HEK293 (cell line): ENCODE measurements around the gene AHRR.

Source experiments
- CTCF ChIA-PET: fragments of 350-600 bp; formaldehyde crosslinking; extraction: SDS; loops from one replicate; lab custom pipeline; 2021; ENCODE audit warnings: antibody characterized with exemption; lab: Yijun Ruan, JAX
- POLR2A ChIA-PET: fragments of 300-600 bp; formaldehyde crosslinking; extraction: SDS; loops from one replicate; lab custom pipeline; 2020; ENCODE audit warnings: antibody characterized with exemption, inconsistent platforms; lab: Yijun Ruan, JAX
- H3K27ac ChIP-seq: fragments of 200-500 bp; sonication (Bioruptor generic); 2 replicates; pipeline ENCODE4 v1.5.1; 2014; ENCODE audit warnings: low read depth, low read length, control low read depth, inconsistent platforms; ENCODE audit errors: extremely low read depth
- H3K36me3 ChIP-seq, 2 experiments: fragments of 200-500 bp in 1 of 2; sonication (Bioruptor generic) in 1 of 2; 1 replicate in 1 of 2; 2 replicates in 1 of 2; pipeline ENCODE4 v1.5.1; 2014 to 2017; ENCODE audit warnings: inconsistent platforms in 2 of 2, low read length in 2 of 2; ENCODE audit not compliant: control insufficient read depth in 2 of 2, insufficient read depth in 1 of 2
- H3K4me1 ChIP-seq: fragments of 200-500 bp; sonication (Bioruptor generic); 2 replicates; pipeline ENCODE4 v1.5.1; 2014; ENCODE audit warnings: mild to moderate bottlenecking, low read length, inconsistent platforms; ENCODE audit not compliant: control insufficient read depth, insufficient read depth
- H3K4me3 ChIP-seq: 2 replicates; pipeline ENCODE4 v1.5.1; 2011; ENCODE audit warnings: low read depth, mild to moderate bottlenecking, control low read depth, low read length, moderate library complexity
- H3K9me3 ChIP-seq: fragments of 200-500 bp; sonication (Bioruptor generic); 2 replicates; pipeline ENCODE4 v1.5.1; 2014; ENCODE audit warnings: low read depth, low read length, inconsistent platforms; ENCODE audit not compliant: control insufficient read depth, insufficient read depth
- FEZF1 ChIP-seq: fragments of 450-650 bp; formaldehyde crosslinking; IDR thresholded peaks from 2 replicates; pipeline ENCODE4 v1.5.1; 2016; ENCODE audit warnings: missing biosample characterization, missing genetic modification characterization
- GLIS1 ChIP-seq: fragments of 450-650 bp; formaldehyde crosslinking; IDR thresholded peaks from 2 replicates; pipeline ENCODE4 v1.5.1; 2016; ENCODE audit warnings: missing biosample characterization, missing genetic modification characterization
- HOXA7 ChIP-seq: sonication (generic); formaldehyde crosslinking; IDR thresholded peaks from 2 replicates; pipeline ENCODE4 v1.8.1; 2022; ENCODE audit warnings: missing genetic modification reagents, borderline replicate concordance
- HOXD13 ChIP-seq: sonication (generic); formaldehyde crosslinking; IDR thresholded peaks from 2 replicates; pipeline ENCODE4 v1.8.0; 2022; ENCODE audit warnings: missing genetic modification reagents, borderline replicate concordance
- KLF10 ChIP-seq: fragments of 450-650 bp; IDR thresholded peaks from 2 replicates; pipeline ENCODE4 v1.5.1; 2018; ENCODE audit warnings: missing biosample characterization, mild to moderate bottlenecking, missing genetic modification characterization
- KLF17 ChIP-seq: fragments of 450-650 bp; formaldehyde crosslinking; IDR thresholded peaks from 2 replicates; pipeline ENCODE4 v1.5.1; 2016; ENCODE audit warnings: missing biosample characterization, missing genetic modification characterization
- KLF8 ChIP-seq: fragments of 450-650 bp; formaldehyde crosslinking; IDR thresholded peaks from 2 replicates; pipeline ENCODE4 v1.5.1; 2016; ENCODE audit warnings: missing biosample characterization, missing genetic modification characterization
- RBAK ChIP-seq: fragments of 450-650 bp; formaldehyde crosslinking; IDR thresholded peaks from 2 replicates; pipeline ENCODE4 v1.5.1; 2016; ENCODE audit warnings: missing biosample characterization, missing genetic modification characterization
- TRIM28 ChIP-seq: IDR thresholded peaks from 2 replicates; pipeline ENCODE4 v1.6.1; 2011; ENCODE audit warnings: low read length, control low read depth, borderline replicate concordance
- YY1 ChIP-seq: fragments of 450-650 bp; formaldehyde crosslinking; IDR thresholded peaks from 2 replicates; pipeline ENCODE4 v1.5.1; 2018; ENCODE audit warnings: missing biosample characterization, missing genetic modification characterization
- ZNF132 ChIP-seq: fragments of 450-650 bp; formaldehyde crosslinking; IDR thresholded peaks from 2 replicates; pipeline ENCODE4 v1.5.1; 2017; ENCODE audit warnings: missing biosample characterization, missing genetic modification characterization, borderline replicate concordance
- ZNF146 ChIP-seq: fragments of 450-650 bp; formaldehyde crosslinking; IDR thresholded peaks from 2 replicates; pipeline ENCODE4 v1.5.1; 2016; ENCODE audit warnings: missing biosample characterization, missing genetic modification characterization
- ZNF184 ChIP-seq: fragments of 450-650 bp; IDR thresholded peaks from 2 replicates; pipeline ENCODE4 v1.5.1; 2018; ENCODE audit warnings: missing biosample characterization, mild to moderate bottlenecking, missing genetic modification characterization
- ZNF202 ChIP-seq: fragments of 450-650 bp; formaldehyde crosslinking; IDR thresholded peaks from 2 replicates; pipeline ENCODE4 v1.5.1; 2016; ENCODE audit warnings: missing biosample characterization, missing genetic modification characterization, borderline replicate concordance
- ZNF211 ChIP-seq: fragments of 450-650 bp; formaldehyde crosslinking; IDR thresholded peaks from 2 replicates; pipeline ENCODE4 v1.5.1; 2016; ENCODE audit warnings: low read depth, missing biosample characterization, missing genetic modification characterization
- ZNF221 ChIP-seq: fragments of 450-650 bp; formaldehyde crosslinking; IDR thresholded peaks from 2 replicates; pipeline ENCODE4 v1.5.1; 2017; ENCODE audit warnings: missing biosample characterization, missing genetic modification characterization, borderline replicate concordance
- ZNF548 ChIP-seq: fragments of 450-650 bp; formaldehyde crosslinking; IDR thresholded peaks from 2 replicates; pipeline ENCODE4 v1.5.1; 2016; ENCODE audit warnings: missing biosample characterization, missing genetic modification characterization
- ZNF560 ChIP-seq: fragments of 450-650 bp; formaldehyde crosslinking; IDR thresholded peaks from 2 replicates; pipeline ENCODE4 v1.5.1; 2017; ENCODE audit warnings: missing biosample characterization, missing genetic modification characterization, borderline replicate concordance
- ZNF600 ChIP-seq: fragments of 450-650 bp; formaldehyde crosslinking; IDR thresholded peaks from 2 replicates; pipeline ENCODE4 v1.5.1; 2016; ENCODE audit warnings: missing biosample characterization, missing genetic modification characterization
- ZNF623 ChIP-seq: fragments of 450-650 bp; formaldehyde crosslinking; IDR thresholded peaks from 2 replicates; pipeline ENCODE4 v1.5.1; 2016; ENCODE audit warnings: missing biosample characterization, missing genetic modification characterization
- ZNF626 ChIP-seq: fragments of 450-650 bp; sonication (Bioruptor Pico); formaldehyde crosslinking; IDR thresholded peaks from 2 replicates; pipeline ENCODE4 v1.5.1; 2018; ENCODE audit warnings: missing biosample characterization, missing genetic modification characterization, inconsistent platforms
- ZNF645 ChIP-seq: fragments of 450-650 bp; formaldehyde crosslinking; IDR thresholded peaks from 2 replicates; pipeline ENCODE4; 2016; ENCODE audit warnings: missing biosample characterization, missing genetic modification characterization
- ZNF785 ChIP-seq: fragments of 450-650 bp; formaldehyde crosslinking; IDR thresholded peaks from 2 replicates; pipeline ENCODE4 v1.5.1; 2016; ENCODE audit warnings: missing biosample characterization, missing genetic modification characterization
- ZNF843 ChIP-seq: fragments of 450-650 bp; formaldehyde crosslinking; IDR thresholded peaks from 2 replicates; pipeline ENCODE4 v1.5.1; 2016; ENCODE audit warnings: missing biosample characterization, missing genetic modification characterization
- TF ChIP-seq, protein P1 (sequence below): fragments of 450-650 bp; formaldehyde crosslinking; IDR thresholded peaks from 2 replicates; pipeline ENCODE4 v1.5.1; 2016; ENCODE audit warnings: missing biosample characterization, missing genetic modification characterization
- TF ChIP-seq, protein P2 (sequence below): IDR thresholded peaks from 2 replicates; pipeline ENCODE4 v1.6.1; 2011; ENCODE audit warnings: mild to moderate bottlenecking, low read depth, low read length, borderline replicate concordance
- TF ChIP-seq, protein P3 (sequence below): fragments of 450-650 bp; formaldehyde crosslinking; IDR thresholded peaks from 2 replicates; pipeline ENCODE4 v1.5.1; 2016; ENCODE audit warnings: missing biosample characterization, missing genetic modification characterization

Gene AHRR

GRCh38 chr5:324736-325612, 3.5 kb downstream of the AHRR start:
- no peak overlapping the region for H3K4me3 ChIP-seq
- H3K9me3 ChIP-seq = no peaks in the 10 kb centered on the region
- H3K4me1 ChIP-seq = no peaks in the 10 kb centered on the region
- no peaks in the 10 kb centered on the region for H3K36me3 ChIP-seq
- ChIA-PET POLR2A (no interaction called here), CTCF (interaction anchor here (0.8 to 1.6 kb wide), 3 partner anchors 11 to 17 kb away, joined by 4 to 5 read pairs (median 5); no protein-coding TSS in a partner anchor)
- TF ChIP-seq YY1 (tag by site-specific recombination) (no peak), ZNF202 (no peak), HOXD13 (CRISPR knock-in tag) (no peak), ZNF623 (no peak), ZNF843 (tag by site-specific recombination) (no peak), ZNF221 (tag by site-specific recombination) (no peak), ZNF132 (tag by site-specific recombination) (no peak), TRIM28 (no peak), KLF10 (no peak), ZNF600 (tag by site-specific recombination) (no peak), ZNF785 (tag by site-specific recombination) (no peak), RBAK (no peak)
- TF ChIP-seq, protein P1, sequence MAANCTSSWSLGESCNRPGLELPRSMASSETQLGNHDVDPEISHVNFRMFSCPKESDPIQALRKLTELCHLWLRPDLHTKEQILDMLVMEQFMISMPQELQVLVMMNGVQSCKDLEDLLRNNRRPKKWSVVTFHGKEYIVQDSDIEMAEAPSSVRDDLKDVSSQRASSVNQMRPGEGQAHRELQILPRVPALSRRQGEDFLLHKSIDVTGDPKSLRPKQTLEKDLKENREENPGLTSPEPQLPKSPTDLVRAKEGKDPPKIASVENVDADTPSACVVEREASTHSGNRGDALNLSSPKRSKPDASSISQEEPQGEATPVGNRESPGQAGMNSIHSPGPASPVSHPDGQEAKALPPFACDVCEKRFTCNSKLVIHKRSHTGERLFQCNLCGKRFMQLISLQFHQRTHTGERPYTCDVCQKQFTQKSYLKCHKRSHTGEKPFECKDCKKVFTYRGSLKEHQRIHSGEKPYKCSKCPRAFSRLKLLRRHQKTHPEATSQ = no peak
- H3K27ac ChIP-seq = no peak overlapping the region

DNA sequence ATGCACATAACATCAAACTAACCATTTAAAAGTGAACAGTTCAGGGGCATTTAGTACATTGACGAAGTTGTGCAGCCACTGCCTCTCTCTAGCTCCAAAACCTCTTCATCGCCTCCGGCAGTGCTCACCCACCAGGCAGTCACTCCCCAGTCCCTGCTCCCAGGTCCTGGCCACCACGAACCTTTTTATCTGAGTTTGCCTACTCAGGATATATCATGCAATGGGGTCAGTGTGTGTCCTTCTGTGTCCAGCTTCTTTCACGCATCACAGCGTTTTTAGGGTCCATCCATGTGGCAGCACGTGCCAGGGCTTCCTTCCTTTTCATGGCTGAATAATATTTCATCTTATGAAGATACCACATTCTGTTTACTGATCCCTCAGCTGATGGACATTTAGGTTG, 4.6 kb downstream of the AHRR start:
- Histone ChIP-seq H3K9me3 (no peaks in the 10 kb centered on the region), H3K4me3 (no peak overlapping the region), H3K27ac (no peak overlapping the region), H3K36me3 (no peaks in the 10 kb centered on the region), H3K4me1 (no peaks in the 10 kb centered on the region)
- CTCF ChIA-PET = interaction anchor here (1.0 to 1.6 kb wide), 2 partner anchors 9 to 10 kb away, joined by 5 to 6 read pairs; no protein-coding TSS in a partner anchor
- POLR2A ChIA-PET = no interaction called here
- peak; percentile 86 for TF ChIP-seq ZNF146 (tag by site-specific recombination)
- no peak for TF ChIP-seq ZNF560

DNA sequence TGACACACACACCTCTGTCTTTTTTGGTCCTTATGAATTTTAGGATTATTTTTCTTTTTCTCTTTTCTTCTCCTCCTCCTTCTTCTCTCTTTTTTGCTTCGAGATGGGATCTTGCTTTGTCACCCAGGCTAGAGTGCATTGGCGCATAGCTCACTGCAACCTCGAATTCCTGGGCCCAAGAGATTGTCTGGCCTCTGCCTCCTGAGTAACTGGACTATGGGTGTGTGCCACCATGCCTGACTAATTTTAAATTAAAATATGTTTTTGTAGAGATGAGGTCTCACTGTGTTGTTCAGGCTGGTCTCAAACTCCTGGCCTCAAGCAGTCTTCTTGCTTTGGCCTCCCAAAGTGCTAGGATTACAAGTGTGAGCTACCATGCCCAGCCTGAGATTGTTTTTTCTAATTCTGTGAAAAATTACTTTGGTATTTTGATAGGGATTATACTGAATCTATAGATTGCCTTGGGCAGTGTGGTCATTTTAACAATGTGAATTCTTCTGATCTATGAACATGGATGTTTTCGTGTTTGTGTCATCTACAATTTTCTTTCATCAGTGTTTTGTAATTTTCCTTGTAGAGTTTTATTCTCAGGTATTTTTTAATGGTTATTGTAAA, 7.7 kb downstream of the AHRR start:
- CTCF ChIA-PET = interaction anchor here (0.6 kb wide), 2 partner anchors 61 to 291 kb away, joined by 3 read pairs; no protein-coding TSS in a partner anchor
- Histone ChIP-seq H3K27ac (no peak overlapping the region), H3K4me3 (no peak overlapping the region), H3K4me1 (no peaks in the 10 kb centered on the region), H3K36me3 (no peaks in the 10 kb centered on the region), H3K9me3 (no peaks in the 10 kb centered on the region)
- POLR2A ChIA-PET = no interaction called here
- TF ChIP-seq GLIS1 (no peak), ZNF184 (tag by site-specific recombination) (no peak), FEZF1 (tag by site-specific recombination) (no peak), HOXA7 (CRISPR knock-in tag) (no peak), ZNF626 (tag by site-specific recombination) (no peak), ZNF548 (no peak), ZNF645 (tag by site-specific recombination) (no peak), KLF17 (no peak), ZNF211 (no peak), KLF8 (tag by site-specific recombination) (no peak)
- TF ChIP-seq, protein P2, sequence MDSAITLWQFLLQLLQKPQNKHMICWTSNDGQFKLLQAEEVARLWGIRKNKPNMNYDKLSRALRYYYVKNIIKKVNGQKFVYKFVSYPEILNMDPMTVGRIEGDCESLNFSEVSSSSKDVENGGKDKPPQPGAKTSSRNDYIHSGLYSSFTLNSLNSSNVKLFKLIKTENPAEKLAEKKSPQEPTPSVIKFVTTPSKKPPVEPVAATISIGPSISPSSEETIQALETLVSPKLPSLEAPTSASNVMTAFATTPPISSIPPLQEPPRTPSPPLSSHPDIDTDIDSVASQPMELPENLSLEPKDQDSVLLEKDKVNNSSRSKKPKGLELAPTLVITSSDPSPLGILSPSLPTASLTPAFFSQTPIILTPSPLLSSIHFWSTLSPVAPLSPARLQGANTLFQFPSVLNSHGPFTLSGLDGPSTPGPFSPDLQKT = no peak
- TF ChIP-seq, protein P3, sequence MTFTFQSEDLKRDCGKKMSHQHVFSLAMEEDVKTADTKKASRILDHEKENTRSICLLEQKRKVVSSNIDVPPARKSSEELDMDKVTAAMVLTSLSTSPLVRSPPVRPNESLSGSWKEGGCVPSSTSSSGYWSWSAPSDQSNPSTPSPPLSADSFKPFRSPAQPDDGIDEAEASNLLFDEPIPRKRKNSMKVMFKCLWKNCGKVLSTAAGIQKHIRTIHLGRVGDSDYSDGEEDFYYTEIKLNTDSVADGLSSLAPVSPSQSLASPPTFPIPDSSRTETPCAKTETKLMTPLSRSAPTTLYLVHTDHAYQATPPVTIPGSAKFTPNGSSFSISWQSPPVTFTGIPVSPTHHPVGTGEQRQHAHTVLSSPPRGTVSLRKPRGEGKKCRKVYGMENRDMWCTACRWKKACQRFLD (tag by site-specific recombination) = no peak
